HepG2 (cell line): ENCODE measurements around the gene PEA15. TPM values are rescaled to one million over a fixed set of nuclear protein-coding genes. Genes with fewer than 3 reads are reported as not detected.

Experiments used
- CENPBD1 ChIP-seq: sonication (generic); formaldehyde crosslinking; IDR thresholded peaks from 2 replicates; pipeline ENCODE4 v1.8.0; 2022; ENCODE audit warnings: missing genetic modification reagents, low read depth, mild to moderate bottlenecking, borderline replicate concordance
- CREB1 ChIP-seq, 2 experiments: fragments of 450-650 bp in 1 of 2; IDR thresholded peaks; 2 replicates each; pipeline ENCODE4 v1.6.1; 2016 to 2017; ENCODE audit warnings: control low read depth in 1 of 2, mild to moderate bottlenecking in 1 of 2, missing compliant biosample characterization in 1 of 2, missing genetic modification characterization in 1 of 2
- MLXIP ChIP-seq: sonication (generic); formaldehyde crosslinking; IDR thresholded peaks from 2 replicates; pipeline ENCODE4 v1.9.0; 2021; ENCODE audit warnings: missing genetic modification reagents, borderline replicate concordance
- SRSF9 ChIP-seq: fragments of 200-400 bp; formaldehyde crosslinking; IDR thresholded peaks from 2 replicates; pipeline ENCODE4 v1.6.1; 2018; ENCODE audit warnings: borderline replicate concordance, mild to moderate bottlenecking, low read depth, low read length; ENCODE audit not compliant: insufficient read depth, poor library complexity, severe bottlenecking
- TRAFD1 ChIP-seq: sonication (generic); formaldehyde crosslinking; IDR thresholded peaks from 2 replicates; pipeline ENCODE4 v1.5.1; 2020; ENCODE audit warnings: missing genetic modification reagents, mild to moderate bottlenecking, borderline replicate concordance
- ZBTB39 ChIP-seq: sonication (generic); formaldehyde crosslinking; IDR thresholded peaks from 2 replicates; pipeline ENCODE4 v1.5.0; 2020; ENCODE audit warnings: missing genetic modification reagents
- ZFP90 ChIP-seq: sonication (generic); formaldehyde crosslinking; IDR thresholded peaks from 2 replicates; pipeline ENCODE4 v1.8.0; 2022; ENCODE audit warnings: missing genetic modification reagents, mild to moderate bottlenecking, inconsistent platforms, borderline replicate concordance
- ZNF335 ChIP-seq: sonication (generic); formaldehyde crosslinking; IDR thresholded peaks from 2 replicates; pipeline ENCODE4 v1.4.0; 2020; ENCODE audit warnings: missing genetic modification reagents
- ZNF562 ChIP-seq: sonication (generic); formaldehyde crosslinking; IDR thresholded peaks from 2 replicates; pipeline ENCODE4 v1.8.0; 2022; ENCODE audit warnings: missing genetic modification reagents, borderline replicate concordance
- ZNF724P ChIP-seq: sonication (generic); formaldehyde crosslinking; IDR thresholded peaks from 2 replicates; pipeline ENCODE4 v1.8.0; 2022; ENCODE audit warnings: missing genetic modification reagents, borderline replicate concordance
- ZNF737 ChIP-seq: sonication (generic); formaldehyde crosslinking; IDR thresholded peaks from 2 replicates; pipeline ENCODE4 v1.5.0; 2020; ENCODE audit warnings: missing genetic modification reagents, mild to moderate bottlenecking, borderline replicate concordance
- ZNF839 ChIP-seq: sonication (generic); formaldehyde crosslinking; IDR thresholded peaks from 2 replicates; pipeline ENCODE4 v1.4.0; 2020; ENCODE audit warnings: missing genetic modification reagents, mild to moderate bottlenecking, borderline replicate concordance
- ZNF891 ChIP-seq: sonication (generic); formaldehyde crosslinking; IDR thresholded peaks from 2 replicates; pipeline ENCODE4 v1.5.0; 2020; ENCODE audit warnings: mild to moderate bottlenecking, missing genetic modification reagents
- polyA plus RNA-seq, 8 experiments: library from polyadenylated mRNA; depleted of rRNA in 3 of 8; stranded (reverse) in 7 of 8; unstranded in 1 of 8; fragments of >200 nt; fragmentation: Illumina TruSeq in 4 of 8; extraction: Trizol in 4 of 8; gene quantifications; 2 replicates each; pipeline versions ENCODE4 v1.2.1 to v1.2.3, GENCODE V29; 2011 to 2016; ENCODE audit warnings: low read depth in 4 of 8, missing spikeins in 1 of 8, mixed read lengths in 1 of 8; ENCODE audit not compliant: insufficient read depth in 1 of 8
- total RNA-seq, 5 experiments: library from RNA; depleted of rRNA; stranded (reverse); fragments of >200 nt; fragmentation: Illumina TruSeq; extraction: Trizol; gene quantifications; 2 replicates each; pipeline ENCODE4 v1.2.3, GENCODE V29; 2016; ENCODE audit warnings: low read depth in 1 of 5

PEA15 gene
- total and polyA plus RNA-seq, 2 of the 13 experiments (the other 11 are each of a cell fraction or from before 2014, with no cell fraction given) = 12.1 to 35.2 TPM

- TF ChIP-seq MLXIP (CRISPR knock-in tag) = no peak
- TF ChIP-seq CENPBD1 (CRISPR knock-in tag) = no peak
- TF ChIP-seq SRSF9 = no peak
- TF ChIP-seq ZNF724P (CRISPR knock-in tag) = peak; percentile 63; the same call in 1 of the 2 replicates
- TF ChIP-seq ZBTB39 (CRISPR knock-in tag) = peak; percentile 96
- no peak; the same call in 1 of the 2 replicates for TF ChIP-seq ZFP90 (CRISPR knock-in tag)
- 0 out of 2 replicates have a peak, but pooled peaks have one; percentile 86 for TF ChIP-seq ZNF737 (CRISPR knock-in tag)
- peak; percentile 68; the same call in 1 of the 2 replicates for TF ChIP-seq ZNF891 (CRISPR knock-in tag)
- no peak for TF ChIP-seq ZNF562 (CRISPR knock-in tag)
- no peak for TF ChIP-seq TRAFD1 (CRISPR knock-in tag)
- 0 out of 2 replicates have a peak, but pooled peaks have one; percentile 20 for TF ChIP-seq CREB1 (IDR thresholded peaks at IDR 0.05)
- peak; percentile 32; the same call in 1 of the 2 replicates for TF ChIP-seq CREB1 (CRISPR knock-in tag; IDR thresholded peaks at IDR 0.05)
- no peak; the same call in 1 of the 2 replicates for TF ChIP-seq ZNF839 (CRISPR knock-in tag)
- no peak for TF ChIP-seq ZNF335
Measured at GRCh38 chr1:160261893-160262794, 57.0 kb downstream of the PEA15 start, which contains the start of gene DCAF8 (continued).
